H1 (cell line): ENCODE results near the gene NKAIN4. TPM values are rescaled to one million over a fixed set of nuclear protein-coding genes. Genes with fewer than 3 reads are reported as not detected.

Experiments
- CHD7 ChIP-seq: fragments of 300-600 bp; sonication (generic); IDR thresholded peaks from 2 replicates; pipeline ENCODE4 v1.7.1; 2012; ENCODE audit warnings: low read length, moderate library complexity, mild to moderate bottlenecking, inconsistent platforms; ENCODE audit not compliant: insufficient replicate concordance
- TEAD4 ChIP-seq: IDR thresholded peaks from 2 replicates; pipeline ENCODE4 v1.6.1; 2012; ENCODE audit warnings: low read depth, low read length, inconsistent platforms, mixed read lengths
- polyA plus RNA-seq, 7 experiments: library from polyadenylated mRNA; depleted of rRNA in 3 of 7; stranded (reverse) in 5 of 7; unstranded in 2 of 7; fragments of >200 nt in 5 of 7; fragments of 200-250 nt in 2 of 7; gene quantifications; 1 replicate in 5 of 7; 2 replicates in 1 of 7; 4 replicates in 1 of 7; pipeline versions ENCODE4 v1.2.1 to v1.2.3, GENCODE V29; 2011 to 2013; ENCODE audit warnings: missing spikeins in 2 of 7, mixed read lengths in 2 of 7
- total RNA-seq: library from RNA; stranded (reverse); fragmentation: NEBNext Ultra II Directional; extraction: Animal tissue kit (Norgen Biotek cat#: 25700); gene quantifications from 2 replicates; pipeline ENCODE4 v1.2.1, GENCODE V29; 2021

NKAIN4 gene
- total and polyA plus RNA-seq, 2 of the 8 experiments (the other 6 are each of a cell fraction or from before 2014, with no cell fraction given), result 6.9 to 17.0 TPM

DNA sequence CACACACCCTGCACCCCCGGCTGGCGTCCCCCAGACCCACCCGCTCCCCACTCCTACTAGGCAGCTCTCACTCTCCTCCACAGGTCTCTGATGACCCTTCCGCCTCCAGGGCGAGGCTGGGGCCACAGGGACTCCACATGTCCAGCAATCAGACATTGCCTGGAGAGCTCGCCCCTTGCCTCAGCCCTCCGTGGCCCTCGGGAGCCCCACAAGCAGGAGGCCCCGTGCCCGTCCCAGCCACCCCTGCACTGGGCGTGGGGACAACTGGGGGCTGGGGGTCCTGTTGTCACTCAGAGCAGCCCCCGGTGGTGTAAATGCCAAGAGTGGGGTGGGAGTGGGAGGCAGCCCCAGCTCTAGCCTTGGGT, 40.3 kb upstream of the NKAIN4 start (continued):
- TF ChIP-seq CHD7, result no peak
- no peak for TF ChIP-seq TEAD4
